HG03135 (cell line): ENCODE data around the gene CCDC54.
A peak's percentile ranks its signal among the peaks of the same experiment; 100 is the strongest.

ENCODE experiments used
- ATAC-seq: cut with Tn5 transposase; IDR thresholded peaks from one replicate; pipeline ENCODE4 v1.9.1; 2021; ENCODE audit warnings: mild to moderate bottlenecking, moderate library complexity; ENCODE audit not compliant: unreplicated experiment

The CCDC54 gene

GRCh38 chr3:107392549-107393165 lies 15.4 kb downstream of the CCDC54 start:
- ATAC-seq, result no peak

- ATAC-seq, result no peak
Measured at GRCh38 chr3:107394502-107394901, 17.3 kb downstream of the CCDC54 start.

GRCh38 chr3:107395066-107395465 lies 17.8 kb downstream of the CCDC54 start:
- ATAC-seq, result no peak

- no peak for ATAC-seq
Measured at GRCh38 chr3:107401301-107401700, 24.1 kb downstream of the CCDC54 start.

- ATAC-seq, result no peak
Measured at GRCh38 chr3:107402214-107402613, 25.0 kb downstream of the CCDC54 start.

GRCh38 chr3:107404727-107405469 lies 27.7 kb downstream of the CCDC54 start:
- no peak for ATAC-seq

GRCh38 chr3:107407355-107407754 lies 30.1 kb downstream of the CCDC54 start:
- ATAC-seq, result no peak

GRCh38 chr3:107408513-107408912 lies 31.3 kb downstream of the CCDC54 start:
- no peak for ATAC-seq

GRCh38 chr3:107409365-107409764 lies 32.1 kb downstream of the CCDC54 start:
- no peak for ATAC-seq

GRCh38 chr3:107410606-107411005 lies 33.4 kb downstream of the CCDC54 start:
- no peak for ATAC-seq

- no peak for ATAC-seq
Measured at GRCh38 chr3:107411056-107411455, 33.8 kb downstream of the CCDC54 start.

GRCh38 chr3:107411779-107412178 lies 34.5 kb downstream of the CCDC54 start:
- no peak for ATAC-seq

GRCh38 chr3:107412376-107412775 lies 35.1 kb downstream of the CCDC54 start:
- no peak for ATAC-seq

GRCh38 chr3:107413264-107413663 lies 36.0 kb downstream of the CCDC54 start:
- no peak for ATAC-seq

GRCh38 chr3:107414325-107414964 lies 37.2 kb downstream of the CCDC54 start:
- peak; percentile 94 for ATAC-seq

- no peak for ATAC-seq
Measured at GRCh38 chr3:107416138-107416537, 38.9 kb downstream of the CCDC54 start.

GRCh38 chr3:107416886-107417285 lies 39.6 kb downstream of the CCDC54 start:
- ATAC-seq, result no peak

- peak; percentile 76 for ATAC-seq
Measured at GRCh38 chr3:107421170-107421792, 44.0 kb downstream of the CCDC54 start.

GRCh38 chr3:107421881-107422280 lies 44.6 kb downstream of the CCDC54 start:
- no peak for ATAC-seq

- no peak for ATAC-seq
Measured at GRCh38 chr3:107425033-107425432, 47.8 kb downstream of the CCDC54 start.

GRCh38 chr3:107426223-107426622 lies 49.0 kb downstream of the CCDC54 start:
- no peak for ATAC-seq
